ENCODE results near the gene LDB1. TPM values are rescaled to one million over a fixed set of nuclear protein-coding genes. Genes with fewer than 3 reads are reported as not detected.

Gene LDB1
- total RNA-seq, 1 experiment from 2014 or later, result 63.9 TPM

DNA sequence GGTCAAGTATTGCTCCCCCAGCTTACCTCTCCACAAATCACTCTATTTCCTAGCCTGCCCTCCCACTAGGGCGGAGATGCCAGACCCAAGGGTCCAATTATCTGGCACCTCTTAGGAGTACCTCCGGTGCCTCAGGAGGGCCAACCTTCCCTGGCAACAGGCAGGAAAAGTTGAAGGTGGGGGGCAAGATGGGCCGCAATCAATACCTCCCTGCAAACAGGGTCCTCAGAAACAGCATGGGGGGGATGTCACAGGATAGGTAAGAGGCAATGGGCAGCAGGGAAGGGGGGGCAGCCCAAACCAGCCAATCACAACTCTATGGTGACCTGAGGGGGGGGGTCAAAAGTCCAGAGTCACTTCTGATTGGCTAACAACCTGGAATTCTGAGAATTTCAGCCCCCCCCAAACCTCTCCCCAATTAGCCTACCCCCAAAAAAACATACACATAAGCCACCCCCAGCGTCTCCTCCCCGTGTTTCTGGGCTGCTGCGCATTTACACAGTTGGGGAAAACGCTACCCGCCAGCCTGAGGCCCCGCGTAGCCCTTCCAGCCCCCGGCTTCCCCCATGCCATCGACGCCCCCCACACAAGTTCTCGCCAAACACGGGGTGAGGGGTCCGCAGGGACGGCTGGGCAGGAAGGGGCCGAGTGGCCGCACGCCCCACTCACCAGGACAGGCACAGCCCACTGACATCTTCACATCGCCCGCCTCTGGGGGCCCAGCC is 589 bp downstream of the LDB1 start:
- peak overlapping the region; percentile 93 for H3K4me2 ChIP-seq (ENCODE audit: low read length)
- peaks cover 44% of the 10 kb centered on the region for H3K79me2 ChIP-seq (ENCODE audit: insufficient read depth, low read length)
- H3K9ac ChIP-seq (ENCODE audit: low read length), result peak overlapping the region; percentile 82
- ATAC-seq, result peak; percentile 45
- no peak for TF ChIP-seq SIN3A (IDR thresholded peaks at IDR 0.05; ENCODE audit: low read depth)
- peak; percentile 31; the same call in 1 of the 2 replicates for TF ChIP-seq POLR2AphosphoS5 (IDR thresholded peaks at IDR 0.05; ENCODE audit: low read depth, low read length)
- H3K9me3 ChIP-seq (ENCODE audit: control insufficient read depth in 1 of 2, insufficient read depth in 1 of 2, low read depth in 1 of 2, low read length in 2 of 2), result no peaks in the 10 kb centered on the region
- H2AFZ ChIP-seq (ENCODE audit: low read depth, low read length, poor library complexity, severe bottlenecking), result peak overlapping the region; percentile 3
- H3K4me3 ChIP-seq (replicated peaks in 1 of 2; ENCODE audit: low read depth in 1 of 2, low read length in 2 of 2), result peak overlapping the region; percentile 81 to 89
- peak; percentile 59 for DNase-seq (ENCODE audit: low read depth, low spot score)
- CTCF ChIA-PET, result interaction anchor here (0.8 to 1.4 kb wide), 4 partner anchors 19 to 279 kb away, joined by 3 read pairs; partner anchors contain the start of gene NOLC1
- no peaks in the 10 kb centered on the region for H4K20me1 ChIP-seq (ENCODE audit: insufficient read depth)
- intact Hi-C loops (cut with micrococcal nuclease), result no loop called here
- BruUV-seq (replicated peaks), result no TSS peak
- no peaks in the 10 kb centered on the region for H3K27me3 ChIP-seq (ENCODE audit: insufficient read depth, low read length)
- H3K36me3 ChIP-seq (ENCODE audit: control insufficient read depth in 1 of 2, insufficient read depth in 2 of 2, low read length in 2 of 2), result no peaks in the 10 kb centered on the region
- H3K27ac ChIP-seq (ENCODE audit: low read depth, low read length), result peak overlapping the region; percentile 88
- no peaks in the 10 kb centered on the region for H3K9me2 ChIP-seq (ENCODE audit: insufficient read depth)
- H3K4me1 ChIP-seq (ENCODE audit: control insufficient read depth in 1 of 2, insufficient read depth in 2 of 2, low read length in 2 of 2), result peaks cover 51 to 71% of the 10 kb centered on the region in 2 experiments
- RAD21 ChIA-PET (ENCODE audit: low non-redundant PET in 1 of 2, low total read pairs in 2 of 2, uncharacterized antibody in 2 of 2, unreplicated experiment in 2 of 2), result no interaction called here
- POLR2A ChIA-PET, result interaction anchor here (0.6 to 1.4 kb wide), 3 partner anchors 8 to 63 kb away, joined by 3 to 4 read pairs (median 4); no protein-coding TSS in a partner anchor

DNA sequence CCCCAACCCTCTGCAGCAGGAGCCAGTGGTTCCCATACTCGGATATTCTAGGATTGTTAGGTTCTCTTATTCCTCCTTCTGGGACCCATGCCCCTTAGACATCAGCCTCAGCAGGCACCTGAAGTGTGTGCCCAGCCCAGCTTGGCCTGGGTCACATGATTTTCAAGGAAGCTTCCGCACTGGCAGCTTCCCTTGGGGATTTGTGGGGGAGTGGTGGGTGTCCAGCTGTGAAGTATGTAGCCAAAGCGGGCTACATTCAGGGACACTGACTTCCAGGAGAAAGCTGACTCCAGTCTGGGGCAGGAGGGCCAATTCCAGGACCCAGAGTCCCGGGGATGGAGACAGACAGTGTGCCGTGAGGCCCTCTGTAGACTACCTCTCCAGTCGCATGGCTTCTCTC is 1.3 kb downstream of the LDB1 start:
- Histone ChIP-seq H4K20me1 (ENCODE audit: insufficient read depth) (no peaks in the 10 kb centered on the region; the same call in 1 of the 2 replicates), H3K4me3 (replicated peaks in 1 of 2; ENCODE audit: low read depth in 1 of 2, low read length in 2 of 2) (peak overlapping the region; percentile 81 to 89), H3K79me2 (ENCODE audit: insufficient read depth, low read length) (peaks cover 50% of the 10 kb centered on the region), H3K27me3 (ENCODE audit: insufficient read depth, low read length) (no peaks in the 10 kb centered on the region), H3K9me3 (ENCODE audit: control insufficient read depth in 1 of 2, insufficient read depth in 1 of 2, low read depth in 1 of 2, low read length in 2 of 2) (no peaks in the 10 kb centered on the region), H3K9ac (ENCODE audit: low read length) (peak overlapping the region; percentile 82), H3K4me1 (ENCODE audit: control insufficient read depth in 1 of 2, insufficient read depth in 2 of 2, low read length in 2 of 2) (peaks cover 51 to 74% of the 10 kb centered on the region in 2 experiments), H3K27ac (ENCODE audit: low read depth, low read length) (peak overlapping the region; percentile 88), H2AFZ (ENCODE audit: low read depth, low read length, poor library complexity, severe bottlenecking) (no peak overlapping the region), H3K9me2 (ENCODE audit: insufficient read depth) (no peaks in the 10 kb centered on the region), H3K4me2 (ENCODE audit: low read length) (peak overlapping the region; percentile 93), H3K36me3 (ENCODE audit: control insufficient read depth in 1 of 2, insufficient read depth in 2 of 2, low read length in 2 of 2) (no peaks in the 10 kb centered on the region)
- ATAC-seq (no peak), DNase-seq (ENCODE audit: low read depth, low spot score) (no peak)
- BruUV-seq (replicated peaks), result no TSS peak
- ChIA-PET CTCF (interaction anchor here (0.8 to 1.4 kb wide), 4 partner anchors 18 to 278 kb away, joined by 3 read pairs; partner anchors contain the start of gene NOLC1), POLR2A (interaction anchor here (0.6 to 1.4 kb wide), 5 partner anchors 9 to 62 kb away, joined by 3 to 4 read pairs (median 3); no protein-coding TSS in a partner anchor), RAD21 (ENCODE audit: low non-redundant PET in 1 of 2, low total read pairs in 2 of 2, uncharacterized antibody in 2 of 2, unreplicated experiment in 2 of 2) (no interaction called here)
- intact Hi-C loops (cut with micrococcal nuclease), result no loop called here
- TF ChIP-seq, protein P1, sequence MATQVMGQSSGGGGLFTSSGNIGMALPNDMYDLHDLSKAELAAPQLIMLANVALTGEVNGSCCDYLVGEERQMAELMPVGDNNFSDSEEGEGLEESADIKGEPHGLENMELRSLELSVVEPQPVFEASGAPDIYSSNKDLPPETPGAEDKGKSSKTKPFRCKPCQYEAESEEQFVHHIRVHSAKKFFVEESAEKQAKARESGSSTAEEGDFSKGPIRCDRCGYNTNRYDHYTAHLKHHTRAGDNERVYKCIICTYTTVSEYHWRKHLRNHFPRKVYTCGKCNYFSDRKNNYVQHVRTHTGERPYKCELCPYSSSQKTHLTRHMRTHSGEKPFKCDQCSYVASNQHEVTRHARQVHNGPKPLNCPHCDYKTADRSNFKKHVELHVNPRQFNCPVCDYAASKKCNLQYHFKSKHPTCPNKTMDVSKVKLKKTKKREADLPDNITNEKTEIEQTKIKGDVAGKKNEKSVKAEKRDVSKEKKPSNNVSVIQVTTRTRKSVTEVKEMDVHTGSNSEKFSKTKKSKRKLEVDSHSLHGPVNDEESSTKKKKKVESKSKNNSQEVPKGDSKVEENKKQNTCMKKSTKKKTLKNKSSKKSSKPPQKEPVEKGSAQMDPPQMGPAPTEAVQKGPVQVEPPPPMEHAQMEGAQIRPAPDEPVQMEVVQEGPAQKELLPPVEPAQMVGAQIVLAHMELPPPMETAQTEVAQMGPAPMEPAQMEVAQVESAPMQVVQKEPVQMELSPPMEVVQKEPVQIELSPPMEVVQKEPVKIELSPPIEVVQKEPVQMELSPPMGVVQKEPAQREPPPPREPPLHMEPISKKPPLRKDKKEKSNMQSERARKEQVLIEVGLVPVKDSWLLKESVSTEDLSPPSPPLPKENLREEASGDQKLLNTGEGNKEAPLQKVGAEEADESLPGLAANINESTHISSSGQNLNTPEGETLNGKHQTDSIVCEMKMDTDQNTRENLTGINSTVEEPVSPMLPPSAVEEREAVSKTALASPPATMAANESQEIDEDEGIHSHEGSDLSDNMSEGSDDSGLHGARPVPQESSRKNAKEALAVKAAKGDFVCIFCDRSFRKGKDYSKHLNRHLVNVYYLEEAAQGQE (IDR thresholded peaks at IDR 0.05; ENCODE audit: low read depth), result no peak
- TF ChIP-seq JUND (IDR thresholded peaks at IDR 0.05) (no peak), CBX3 (IDR thresholded peaks at IDR 0.05; ENCODE audit: low read depth) (no peak), ELF1 (IDR thresholded peaks at IDR 0.05; ENCODE audit: borderline replicate concordance, low read depth) (no peak), SRF (IDR thresholded peaks at IDR 0.05; ENCODE audit: low read depth) (no peak), SIN3A (IDR thresholded peaks at IDR 0.05; ENCODE audit: low read depth) (no peak), FOSL1 (IDR thresholded peaks at IDR 0.05; ENCODE audit: low read depth) (no peak), POLR2A (IDR thresholded peaks at IDR 0.05; ENCODE audit: borderline replicate concordance, extremely low read depth, insufficient read depth, insufficient read length) (no peak), RAD21 (IDR thresholded peaks at IDR 0.05; ENCODE audit: low read depth) (no peak), ZFX (IDR thresholded peaks at IDR 0.05) (no peak), CEBPB (IDR thresholded peaks at IDR 0.05; ENCODE audit: low read depth) (no peak), SP1 (IDR thresholded peaks at IDR 0.05; ENCODE audit: low read depth) (no peak), ZNF274 (IDR thresholded peaks at IDR 0.05; ENCODE audit: low read depth, low read length) (no peak), POLR2AphosphoS5 (IDR thresholded peaks at IDR 0.05; ENCODE audit: low read depth, low read length) (no peak)
- TF ChIP-seq, protein P2, sequence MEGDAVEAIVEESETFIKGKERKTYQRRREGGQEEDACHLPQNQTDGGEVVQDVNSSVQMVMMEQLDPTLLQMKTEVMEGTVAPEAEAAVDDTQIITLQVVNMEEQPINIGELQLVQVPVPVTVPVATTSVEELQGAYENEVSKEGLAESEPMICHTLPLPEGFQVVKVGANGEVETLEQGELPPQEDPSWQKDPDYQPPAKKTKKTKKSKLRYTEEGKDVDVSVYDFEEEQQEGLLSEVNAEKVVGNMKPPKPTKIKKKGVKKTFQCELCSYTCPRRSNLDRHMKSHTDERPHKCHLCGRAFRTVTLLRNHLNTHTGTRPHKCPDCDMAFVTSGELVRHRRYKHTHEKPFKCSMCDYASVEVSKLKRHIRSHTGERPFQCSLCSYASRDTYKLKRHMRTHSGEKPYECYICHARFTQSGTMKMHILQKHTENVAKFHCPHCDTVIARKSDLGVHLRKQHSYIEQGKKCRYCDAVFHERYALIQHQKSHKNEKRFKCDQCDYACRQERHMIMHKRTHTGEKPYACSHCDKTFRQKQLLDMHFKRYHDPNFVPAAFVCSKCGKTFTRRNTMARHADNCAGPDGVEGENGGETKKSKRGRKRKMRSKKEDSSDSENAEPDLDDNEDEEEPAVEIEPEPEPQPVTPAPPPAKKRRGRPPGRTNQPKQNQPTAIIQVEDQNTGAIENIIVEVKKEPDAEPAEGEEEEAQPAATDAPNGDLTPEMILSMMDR (IDR thresholded peaks at IDR 0.05 in 2 of 3, conservative IDR thresholded peaks at IDR 0.05 in 1 of 3; ENCODE audit: borderline replicate concordance in 1 of 3, insufficient read depth in 1 of 3, low read depth in 2 of 3, low read length in 2 of 3), result no peak

Data from HCT116 (cell line).